GM12878 (cell line): ENCODE data around the gene TGFBI. TPM values are rescaled to one million over a fixed set of nuclear protein-coding genes. Genes with fewer than 3 reads are reported as not detected.

ENCODE experiments used
- ATAC-seq: fragments of 200-7000 bp; cut with Tn5 transposase; 3 replicates; pipeline ENCODE4 v1.9.1; 2020; ENCODE audit warnings: mild to moderate bottlenecking, moderate library complexity
- BruUV-seq: library from RNA; stranded (reverse); fragments of 400-500 nt; replicated peaks from 2 replicates; lab custom pipeline; 2021; lab: Mats Ljungman, UMichigan
- CTCF ChIA-PET: fragments of 300-600 bp; sonication (Branson Sonifier 250); formaldehyde crosslinking; extraction: SDS; loops from one replicate; lab custom pipeline; 2021; ENCODE audit warnings: inconsistent platforms; lab: Yijun Ruan, JAX
- POLR2A ChIA-PET: fragments of 350-600 bp; formaldehyde crosslinking; extraction: SDS; loops from one replicate; lab custom pipeline; 2021; ENCODE audit warnings: inconsistent platforms; lab: Charles Lee
- RAD21 ChIA-PET: fragments of 300-600 bp; sonication (Branson Sonifier 250); formaldehyde crosslinking; loops from one replicate; lab custom pipeline; 2023; ENCODE audit warnings: antibody characterized with exemption; ENCODE audit not compliant: unreplicated experiment; lab: Charles Lee
- SMC1A ChIA-PET: fragments of 300-600 bp; sonication (Branson Sonifier 250); formaldehyde crosslinking; loops from one replicate; lab custom pipeline; 2023; ENCODE audit not compliant: unreplicated experiment, uncharacterized antibody; lab: Charles Lee
- DNase-seq: peaks from one replicate; pipeline ENCODE4 v3.0.0-alpha.2; 2011; ENCODE audit warnings: low read depth, low spot score
- FAIRE-seq: peaks from 3 replicates; lab custom pipeline; 2011; peaks lifted over from hg19 to GRCh38; lab: Jason Lieb, UNC
- H2AFZ ChIP-seq: 2 replicates; pipeline ENCODE4 v1.6.0; 2011; ENCODE audit warnings: low read depth, low read length, control low read depth; ENCODE audit not compliant: control insufficient read depth
- H3K27ac ChIP-seq: 2 replicates; pipeline ENCODE4 v1.5.1; 2011; ENCODE audit warnings: control low read depth; ENCODE audit not compliant: control insufficient read depth, insufficient read depth
- H3K27me3 ChIP-seq, 2 experiments: replicated peaks in 1 of 2; 2 replicates each; pipeline versions ENCODE4 v1.6.0 to v1.6.1; 2011; ENCODE audit warnings: low read length in 1 of 2; ENCODE audit not compliant: control insufficient read depth in 2 of 2, insufficient read depth in 2 of 2
- H3K36me3 ChIP-seq, 2 experiments: 2 replicates each; pipeline ENCODE4 v1.5.1; 2011; ENCODE audit warnings: low read length in 1 of 2; ENCODE audit not compliant: control insufficient read depth in 2 of 2, insufficient read depth in 2 of 2
- H3K4me1 ChIP-seq: 2 replicates; pipeline ENCODE4 v1.6.1; 2011; ENCODE audit warnings: mild to moderate bottlenecking, low read length, moderate library complexity, mixed read lengths; ENCODE audit not compliant: control insufficient read depth, insufficient read depth
- H3K4me2 ChIP-seq: 2 replicates; pipeline ENCODE4 v1.6.0; 2011; ENCODE audit warnings: control low read depth; ENCODE audit not compliant: control insufficient read depth, insufficient read depth
- H3K4me3 ChIP-seq: fragments of 200-600 bp; sonication (generic); 2 replicates; pipeline ENCODE4 v1.5.1; 2016
- H3K79me2 ChIP-seq: 2 replicates; pipeline ENCODE4 v1.6.0; 2011; ENCODE audit warnings: low read length; ENCODE audit not compliant: control insufficient read depth, insufficient read depth
- H3K9ac ChIP-seq: 2 replicates; pipeline ENCODE4 v1.8.0; 2011; ENCODE audit warnings: low read length, control low read depth, mixed read lengths; ENCODE audit not compliant: control insufficient read depth, insufficient read depth
- H3K9me3 ChIP-seq: replicated peaks from 3 replicates; pipeline ENCODE4 v1.5.1; 2011; ENCODE audit warnings: mild to moderate bottlenecking, low read length; ENCODE audit not compliant: control insufficient read depth, insufficient read depth
- H4K20me1 ChIP-seq: 2 replicates; pipeline ENCODE4 v1.6.0; 2011; ENCODE audit not compliant: control insufficient read depth, insufficient read depth
- ATF7 ChIP-seq: fragments of 450-650 bp; IDR thresholded peaks from 2 replicates; pipeline ENCODE4 v1.6.1; 2016; ENCODE audit warnings: low read depth, mild to moderate bottlenecking
- BCL11A ChIP-seq: IDR thresholded peaks from 2 replicates; pipeline ENCODE4 v1.6.1; 2011; ENCODE audit warnings: low read depth, low read length
- CBX3 ChIP-seq: fragments of 200-600 bp; sonication (generic); IDR thresholded peaks from 2 replicates; pipeline ENCODE4 v1.6.1; 2016; ENCODE audit warnings: low read depth, borderline replicate concordance
- CBX5 ChIP-seq: sonication (generic); IDR thresholded peaks from 2 replicates; pipeline ENCODE4 v1.6.1; 2016; ENCODE audit warnings: low read depth, moderate library complexity, mild to moderate bottlenecking, inconsistent platforms
- CHD1 ChIP-seq: IDR thresholded peaks from 2 replicates; pipeline ENCODE4 v1.6.1; 2012; ENCODE audit warnings: low read depth, low read length, improper control_type of control experiment
- CREB1 ChIP-seq: IDR thresholded peaks from 2 replicates; pipeline ENCODE4 v1.6.1; 2012; ENCODE audit warnings: low read depth, mild to moderate bottlenecking, inconsistent platforms
- IKZF2 ChIP-seq, 2 experiments: fragments of 450-650 bp; IDR thresholded peaks; 2 replicates each; pipeline ENCODE4 v1.6.1; 2017; ENCODE audit warnings: mild to moderate bottlenecking in 2 of 2, moderate library complexity in 2 of 2
- MTA2 ChIP-seq: fragments of 450-650 bp; IDR thresholded peaks from 2 replicates; pipeline ENCODE4 v1.6.1; 2016; ENCODE audit warnings: low read depth, mild to moderate bottlenecking, moderate library complexity
- NR2C2 ChIP-seq: IDR thresholded peaks from 2 replicates; pipeline ENCODE4 v1.6.1; 2011; ENCODE audit warnings: borderline replicate concordance, low read depth; ENCODE audit not compliant: control insufficient read depth, insufficient read length
- PAX5 ChIP-seq: IDR thresholded peaks from 2 replicates; pipeline ENCODE4 v1.6.1; 2011; ENCODE audit warnings: low read depth, low read length, borderline replicate concordance
- POU2F2 ChIP-seq: IDR thresholded peaks from 3 replicates; pipeline ENCODE4 v1.6.1; 2011; ENCODE audit warnings: low read depth, mild to moderate bottlenecking, low read length, borderline replicate concordance
- SIN3A ChIP-seq: IDR thresholded peaks from 2 replicates; pipeline ENCODE4 v1.6.1; 2012; ENCODE audit warnings: low read depth, low read length, improper control_type of control experiment
- SMAD5 ChIP-seq: IDR thresholded peaks from 2 replicates; pipeline ENCODE4 v1.6.1; 2016; ENCODE audit warnings: antibody characterized with exemption, low read depth
- WRNIP1 ChIP-seq: IDR thresholded peaks from 2 replicates; pipeline ENCODE4 v1.6.1; 2011; ENCODE audit warnings: low read depth, low read length, improper control_type of control experiment, borderline replicate concordance
- ZBTB40 ChIP-seq: fragments of 450-650 bp; IDR thresholded peaks from 2 replicates; pipeline ENCODE4 v1.6.1; 2016; ENCODE audit warnings: mild to moderate bottlenecking, moderate library complexity, borderline replicate concordance
- WGBS: methylation state at CpG from one replicate; pipeline ENCODE4 v1.1.6; 2016; ENCODE audit warnings: low lambda C conversion rate; ENCODE audit not compliant: insufficient replicate concordance, insufficient coverage; ENCODE audit errors: missing lambda C conversion rate; 5-methylcytosine and 5-hydroxymethylcytosine counted together
- in situ Hi-C: fragments of 300-500 bp; cut with MboI; formaldehyde crosslinking; loops from 9 replicates; pipeline ENCODE4 v1.14.3; 2018; ENCODE audit warnings: mixed read lengths
- intact Hi-C: fragments of 100-400 bp; cut with micrococcal nuclease; formaldehyde crosslinking; loops from one replicate; pipeline ENCODE4 v1.14.2; 2022; ENCODE audit not compliant: unreplicated experiment
- polyA plus RNA-seq, 11 experiments: library from polyadenylated mRNA; depleted of rRNA in 4 of 11; unstranded in 6 of 11; stranded (reverse) in 5 of 11; fragments of >200 nt; fragmentation: Nextera tagmentation in 4 of 11; fragmentation: Illumina TruSeq in 1 of 11; extraction: Ambion mirVana in 4 of 11; extraction: Trizol in 1 of 11; gene quantifications; 1 replicate in 1 of 11; 2 replicates in 10 of 11; pipeline versions ENCODE4 v1.2.1 to v1.2.3, GENCODE V29; 2011 to 2016; ENCODE audit warnings: inconsistent platforms in 2 of 11, missing spikeins in 2 of 11, low read depth in 1 of 11
- total RNA-seq, 4 experiments: library from RNA; depleted of rRNA in 3 of 4; stranded (reverse); fragments of >200 nt in 3 of 4; fragmentation: Illumina TruSeq in 1 of 4; extraction: Trizol in 1 of 4; gene quantifications; 2 replicates each; pipeline versions ENCODE4 v1.2.1 to v1.2.3, GENCODE V29; 2013 to 2021

Gene TGFBI
- total and polyA plus RNA-seq, 10 of the 15 experiments (the other 5 are each of a cell fraction or from before 2014, with no cell fraction given) = 0.12 to 1.8 (median 0.19) TPM

- DNase-seq (no peak), ATAC-seq (no peak), FAIRE-seq (no peak)
- intact Hi-C loops = no loop called here
- H3K27me3 ChIP-seq = peaks cover 0 to 3% of the 10 kb centered on the region in 2 experiments; a peak in 3 of 4 replicates
- ChIA-PET POLR2A (no interaction called here), CTCF (interaction anchor here (1.1 kb wide), 1 partner anchor 113 kb away, joined by 3 read pairs; no protein-coding TSS in a partner anchor), SMC1A (interaction anchor here (1.7 kb wide), 1 partner anchor 76 kb away, joined by 5 read pairs; no protein-coding TSS in a partner anchor), RAD21 (interaction anchor here (1.4 kb wide), 1 partner anchor 8 kb away, joined by 3 read pairs; no protein-coding TSS in a partner anchor)
- WGBS = 21% methylated on average over 7 of the region's 7 CpGs
- no peaks in the 10 kb centered on the region for H3K79me2 ChIP-seq
- H3K9ac ChIP-seq = no peak overlapping the region
- no peak overlapping the region for H2AFZ ChIP-seq
- H3K9me3 ChIP-seq = no peaks in the 10 kb centered on the region
- no peak overlapping the region for H3K27ac ChIP-seq
- in situ Hi-C loops = no loop called here
- H4K20me1 ChIP-seq = no peaks in the 10 kb centered on the region
- no TSS peak for BruUV-seq
- TF ChIP-seq CREB1 = no peak
- TF ChIP-seq MTA2 = no peak
- TF ChIP-seq SMAD5 = no peak
- no peak for TF ChIP-seq SIN3A
- no peak for TF ChIP-seq ZBTB40
- TF ChIP-seq CBX5 = no peak
- no peak for TF ChIP-seq CBX3
- no peak for TF ChIP-seq CHD1
- TF ChIP-seq POU2F2 = no peak
- TF ChIP-seq BCL11A = no peak
- TF ChIP-seq IKZF2 (IDR thresholded peaks at IDR 0.05) = no peak
- TF ChIP-seq WRNIP1 = no peak
- TF ChIP-seq PAX5 = no peak
- TF ChIP-seq NR2C2 = no peak
- no peak for TF ChIP-seq ATF7
- H3K36me3 ChIP-seq = no peaks in the 10 kb centered on the region
- no peak overlapping the region for H3K4me3 ChIP-seq
- H3K4me1 ChIP-seq = no peaks in the 10 kb centered on the region
- H3K4me2 ChIP-seq = no peak overlapping the region
Observed at GRCh38 chr5:136054142-136055019, 25.6 kb downstream of the TGFBI start.
